SH-SY5Y (cell line): Measurements from ENCODE around the gene ZSCAN10.

Experiments
- GATA2 ChIP-seq: IDR thresholded peaks from 2 replicates; pipeline ENCODE4 v1.6.1; 2011; ENCODE audit warnings: mild to moderate bottlenecking, low read depth, low read length
- GATA3 ChIP-seq: IDR thresholded peaks from 2 replicates; pipeline ENCODE4 v1.6.1; 2011; ENCODE audit warnings: low read depth, mild to moderate bottlenecking, low read length, moderate library complexity

- TF ChIP-seq GATA3 (no peak), GATA2 (no peak)
Measured at GRCh38 chr16:3106205-3106928, 7.3 kb upstream of the ZSCAN10 start.
